Natural killer cell treated with Interleukin-12 subunit alpha and Interleukin-12 subunit beta and Interleukin-15 and Interleukin-18, amount 100 ng/mL, for 72 hours (primary cell): ENCODE data around the gene TSC22D3. TPM values are rescaled to one million over a fixed set of nuclear protein-coding genes. Genes with fewer than 3 reads are reported as not detected.
A peak's percentile ranks its signal among the peaks of the same experiment; 100 is the strongest.

Source experiments
- ATAC-seq, 2 donors: fragments of 150-1000 bp; cut with Tn5 transposase in 1 of 2; sonication (Bioruptor Pico), chemical (Tn5 transposase) in 1 of 2; 2 replicates each; pipeline ENCODE4 v1.10.0; 2021
- DNase-seq: peaks from one replicate; pipeline ENCODE4 v3.0.0; 2022; ENCODE audit warnings: low spot score
- H3K27ac Mint-ChIP-seq, 2 donors: 1 replicate in 1 of 2; 2 replicates in 1 of 2; pipeline ENCODE4 v1.8.0; 2022; ENCODE audit warnings: mixed read lengths in 2 of 2, mild to moderate bottlenecking in 1 of 2, moderate library complexity in 1 of 2
- H3K27me3 Mint-ChIP-seq, 2 donors: 1 replicate in 1 of 2; 2 replicates in 1 of 2; pipeline ENCODE4 v1.8.0; 2022; ENCODE audit warnings: mixed read lengths in 2 of 2
- H3K36me3 Mint-ChIP-seq: one replicate; pipeline ENCODE4 v1.8.0; 2022; ENCODE audit warnings: mixed read lengths
- H3K4me1 Mint-ChIP-seq, 2 donors: 1 replicate in 1 of 2; 2 replicates in 1 of 2; pipeline ENCODE4 v1.8.0; 2022; ENCODE audit warnings: low read depth in 2 of 2, mixed read lengths in 2 of 2, mild to moderate bottlenecking in 1 of 2
- H3K4me3 Mint-ChIP-seq: one replicate; pipeline ENCODE4 v1.8.0; 2022; ENCODE audit warnings: mixed read lengths
- H3K9me3 Mint-ChIP-seq: 2 replicates; pipeline ENCODE4 v1.8.0; 2022; ENCODE audit warnings: mixed read lengths
- total RNA-seq, 2 donors: library from RNA; stranded (reverse); gene quantifications; one replicate each; pipeline ENCODE4 v1.2.3, GENCODE V29; 2022

Gene TSC22D3
- total RNA-seq, 2 donors from 2014 or later, result 8.6 to 20.3 TPM

GRCh38 chrX:107750263-107750662 lies 25.3 kb downstream of the TSC22D3 start:
- peak in 1 of 2 donors; percentile 20 for ATAC-seq
- Mint-ChIP-seq H3K27ac (no peak overlapping the region), H3K4me1 (no peaks in the 10 kb centered on the region), H3K9me3 (no peaks in the 10 kb centered on the region), H3K36me3 (no peaks in the 10 kb centered on the region), H3K27me3 (no peaks in the 10 kb centered on the region), H3K4me3 (no peak overlapping the region)
- peak; percentile 40 for DNase-seq

GRCh38 chrX:107748506-107748905 lies 27.1 kb downstream of the TSC22D3 start:
- Mint-ChIP-seq H3K4me3 (no peak overlapping the region), H3K4me1 (no peaks in the 10 kb centered on the region), H3K9me3 (no peaks in the 10 kb centered on the region), H3K27me3 (no peaks in the 10 kb centered on the region), H3K27ac (no peak overlapping the region), H3K36me3 (no peaks in the 10 kb centered on the region)
- ATAC-seq (no peak), DNase-seq (no peak)

- DNase-seq, result no peak
These were observed 27.9 kb downstream of the TSC22D3 start for GRCh38 chrX:107747596-107748161.

DNA sequence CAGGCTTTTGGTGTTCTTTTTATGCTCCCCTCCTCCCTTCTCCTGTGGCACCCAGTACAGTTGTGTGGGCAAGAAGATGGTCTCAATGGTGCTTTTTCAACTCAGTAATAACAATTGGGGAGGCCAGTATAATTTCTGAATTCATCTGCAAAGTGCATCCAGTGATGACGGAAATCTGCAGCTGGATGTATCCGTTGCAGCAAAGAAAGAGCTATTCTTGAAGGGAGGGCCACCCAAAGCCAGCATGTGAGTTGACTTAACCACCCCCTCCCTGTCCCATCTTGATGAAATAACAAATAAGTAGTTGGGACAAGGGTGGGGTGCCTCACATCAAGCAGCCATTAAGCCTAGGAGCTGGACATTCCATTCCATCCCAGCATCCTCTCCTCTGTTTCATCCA lies 30.7 kb downstream of the TSC22D3 start:
- H3K27ac Mint-ChIP-seq, result no peak overlapping the region
- ATAC-seq, result no peak
- H3K27me3 Mint-ChIP-seq, result no peaks in the 10 kb centered on the region
- no peak for DNase-seq
- H3K36me3 Mint-ChIP-seq, result no peaks in the 10 kb centered on the region
- peaks cover 13 to 22% of the 10 kb centered on the region in 2 donors for H3K4me1 Mint-ChIP-seq
- no peaks in the 10 kb centered on the region for H3K9me3 Mint-ChIP-seq
- no peak overlapping the region for H3K4me3 Mint-ChIP-seq

More at GRCh38 chrX:107747596-107748161, 27.9 kb downstream of the TSC22D3 start:
- H3K4me3 Mint-ChIP-seq, result no peak overlapping the region
- H3K36me3 Mint-ChIP-seq, result no peaks in the 10 kb centered on the region
- no peak overlapping the region for H3K27ac Mint-ChIP-seq
- H3K4me1 Mint-ChIP-seq, result peaks cover 0 to 3% of the 10 kb centered on the region in 2 donors
- no peaks in the 10 kb centered on the region for H3K27me3 Mint-ChIP-seq
- no peaks in the 10 kb centered on the region for H3K9me3 Mint-ChIP-seq
- no peak for ATAC-seq

DNA sequence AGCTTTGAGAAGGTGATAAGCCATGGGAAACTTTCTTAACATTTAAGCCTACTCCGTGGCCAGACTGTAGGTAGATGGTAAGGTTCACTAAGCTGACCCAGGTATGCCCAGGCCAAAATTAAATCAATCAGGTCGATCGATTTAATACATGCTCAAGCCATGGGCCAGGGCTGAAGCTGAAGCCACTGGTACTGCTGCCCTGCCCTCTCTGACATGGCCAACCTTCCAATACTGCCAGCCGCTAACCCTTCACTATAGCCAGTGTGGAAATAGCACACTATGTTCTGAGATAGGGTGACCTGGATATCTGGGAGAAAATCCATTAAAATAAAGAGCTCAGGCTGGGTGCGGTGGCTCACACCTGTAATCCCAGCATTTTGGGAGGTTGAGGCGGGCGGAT lies 31.6 kb downstream of the TSC22D3 start:
- DNase-seq (no peak), ATAC-seq (no peak)
- no peak overlapping the region for H3K27ac Mint-ChIP-seq
- no peaks in the 10 kb centered on the region for H3K9me3 Mint-ChIP-seq
- no peak overlapping the region for H3K4me3 Mint-ChIP-seq
- H3K36me3 Mint-ChIP-seq, result no peaks in the 10 kb centered on the region
- no peaks in the 10 kb centered on the region for H3K27me3 Mint-ChIP-seq
- peaks cover 13 to 25% of the 10 kb centered on the region in 2 donors for H3K4me1 Mint-ChIP-seq

GRCh38 chrX:107742700-107743191 lies 32.8 kb downstream of the TSC22D3 start:
- H3K27me3 Mint-ChIP-seq, result no peaks in the 10 kb centered on the region
- H3K36me3 Mint-ChIP-seq, result no peaks in the 10 kb centered on the region
- peak overlapping the region; percentile 73 for H3K4me3 Mint-ChIP-seq
- DNase-seq, result no peak
- peak overlapping the region; percentile 81 to 95 for H3K27ac Mint-ChIP-seq
- H3K9me3 Mint-ChIP-seq, result no peaks in the 10 kb centered on the region
- H3K4me1 Mint-ChIP-seq, result peaks cover 13 to 28% of the 10 kb centered on the region in 2 donors
- ATAC-seq, result no peak

DNA sequence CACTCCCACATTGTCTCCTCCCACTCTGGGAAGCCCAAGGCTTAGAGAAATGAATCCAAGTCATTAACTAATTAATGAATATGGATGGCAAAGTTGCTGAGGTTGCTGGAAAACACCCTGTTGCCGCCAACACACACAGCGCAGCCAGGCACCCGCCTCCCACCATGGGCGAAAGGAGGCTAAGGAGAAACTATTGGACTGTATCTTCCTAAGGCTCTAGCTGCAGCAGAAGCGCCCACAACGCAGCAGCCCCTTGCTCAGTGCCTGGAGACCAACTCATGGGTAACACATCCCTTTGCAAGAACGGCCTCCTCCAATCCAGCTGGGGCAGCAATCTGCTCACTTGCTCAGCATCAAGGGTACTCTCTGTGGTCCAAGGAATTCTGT lies 34.2 kb downstream of the TSC22D3 start:
- ATAC-seq (no peak), DNase-seq (no peak)
- Mint-ChIP-seq H3K36me3 (no peaks in the 10 kb centered on the region), H3K9me3 (no peaks in the 10 kb centered on the region), H3K4me1 (peaks cover 13 to 28% of the 10 kb centered on the region in 2 donors), H3K4me3 (peak overlapping the region; percentile 73), H3K27me3 (no peaks in the 10 kb centered on the region), H3K27ac (peak overlapping the region; percentile 81 to 95)

GRCh38 chrX:107739541-107739940 lies 36.0 kb downstream of the TSC22D3 start:
- no peak for DNase-seq
- Mint-ChIP-seq H3K4me3 (no peak overlapping the region), H3K9me3 (no peaks in the 10 kb centered on the region), H3K4me1 (peaks cover 13 to 28% of the 10 kb centered on the region in 2 donors), H3K36me3 (no peaks in the 10 kb centered on the region), H3K27ac (no peak overlapping the region), H3K27me3 (no peaks in the 10 kb centered on the region)
- ATAC-seq, result no peak

- peaks cover 13 to 28% of the 10 kb centered on the region in 2 donors for H3K4me1 Mint-ChIP-seq
- H3K27ac Mint-ChIP-seq, result no peak overlapping the region
- H3K27me3 Mint-ChIP-seq, result no peaks in the 10 kb centered on the region
- DNase-seq (no peak), ATAC-seq (no peak)
- no peaks in the 10 kb centered on the region for H3K36me3 Mint-ChIP-seq
- no peaks in the 10 kb centered on the region for H3K9me3 Mint-ChIP-seq
- H3K4me3 Mint-ChIP-seq, result no peak overlapping the region
These were observed 36.8 kb downstream of the TSC22D3 start for GRCh38 chrX:107738768-107739167.

DNA sequence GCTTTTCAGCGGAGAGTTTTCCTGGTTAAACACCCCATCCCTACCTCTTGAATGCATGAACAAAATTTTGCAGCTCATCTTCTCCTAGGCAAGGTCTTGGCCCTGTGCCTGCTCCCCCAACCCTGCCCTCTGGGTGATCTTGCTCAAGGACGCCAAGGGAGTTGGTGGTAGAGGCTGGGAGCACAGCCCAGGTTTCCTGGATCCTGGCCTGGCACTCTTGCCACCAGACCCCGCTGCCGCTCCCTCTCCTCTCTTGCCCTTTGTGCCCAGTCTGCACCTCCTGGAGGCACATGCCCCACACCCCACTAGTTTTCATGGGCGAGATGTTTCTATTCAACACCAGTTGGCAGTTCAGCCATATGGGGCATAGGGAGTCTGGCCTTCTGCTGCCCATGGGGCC lies 37.3 kb downstream of the TSC22D3 start:
- Mint-ChIP-seq H3K27me3 (no peaks in the 10 kb centered on the region), H3K9me3 (no peaks in the 10 kb centered on the region), H3K4me1 (peaks cover 13 to 31% of the 10 kb centered on the region in 2 donors), H3K36me3 (no peaks in the 10 kb centered on the region), H3K4me3 (no peak overlapping the region), H3K27ac (no peak overlapping the region)
- DNase-seq (no peak), ATAC-seq (no peak)

GRCh38 chrX:107736781-107737531 lies 38.6 kb downstream of the TSC22D3 start:
- DNase-seq (no peak), ATAC-seq (no peak)
- peak overlapping the region in 1 of 2 donors; percentile 22 for H3K27ac Mint-ChIP-seq
- no peaks in the 10 kb centered on the region for H3K36me3 Mint-ChIP-seq
- H3K4me1 Mint-ChIP-seq, result peaks cover 6 to 26% of the 10 kb centered on the region in 2 donors
- H3K27me3 Mint-ChIP-seq, result peaks cover 0 to 4% of the 10 kb centered on the region in 2 donors
- H3K4me3 Mint-ChIP-seq, result no peak overlapping the region
- no peaks in the 10 kb centered on the region for H3K9me3 Mint-ChIP-seq

DNA sequence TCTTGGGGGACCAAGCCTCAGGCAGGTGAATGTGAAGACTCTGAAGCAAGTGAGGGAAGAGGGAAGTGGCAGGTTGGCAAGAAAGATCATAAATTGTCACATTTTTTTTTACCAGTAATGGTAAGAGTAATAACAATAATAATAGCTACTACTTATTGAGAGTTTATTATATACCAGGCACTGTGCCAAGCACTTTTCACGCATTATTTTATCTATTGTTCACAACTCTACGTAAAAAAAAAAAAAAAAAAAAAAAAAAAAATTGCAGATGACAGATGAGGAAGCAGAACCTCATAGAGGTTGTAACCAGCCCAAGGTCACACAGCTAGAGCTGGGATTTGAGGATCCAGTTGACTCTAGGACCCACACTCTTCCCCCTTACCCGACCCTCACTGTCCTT lies 40.9 kb downstream of the TSC22D3 start:
- Mint-ChIP-seq H3K27ac (no peak overlapping the region), H3K4me1 (peaks cover 0 to 14% of the 10 kb centered on the region in 2 donors), H3K4me3 (no peak overlapping the region), H3K9me3 (no peaks in the 10 kb centered on the region), H3K36me3 (no peaks in the 10 kb centered on the region), H3K27me3 (peaks cover 0 to 4% of the 10 kb centered on the region in 2 donors)
- DNase-seq (no peak), ATAC-seq (no peak)

DNA sequence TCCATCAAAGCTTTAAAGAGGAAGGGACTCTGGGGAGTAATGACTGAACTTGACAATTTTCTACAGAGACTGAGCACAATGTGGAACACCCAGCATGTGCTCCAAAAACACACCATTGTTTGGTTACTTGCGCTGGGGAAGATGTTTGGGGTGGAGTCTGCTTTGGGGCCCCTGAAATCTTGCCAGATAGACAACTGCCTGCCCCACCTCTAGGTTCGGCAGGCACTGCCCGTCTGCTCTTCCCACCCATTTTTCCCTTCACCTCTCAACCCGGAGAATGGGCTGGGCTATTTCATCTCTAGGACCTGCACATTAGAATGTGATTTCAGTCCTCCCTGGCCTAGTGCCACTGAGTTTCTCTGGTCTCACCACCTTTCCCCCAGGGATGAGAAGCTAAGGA lies 41.9 kb downstream of the TSC22D3 start:
- Mint-ChIP-seq H3K27me3 (peaks cover 0 to 4% of the 10 kb centered on the region in 2 donors), H3K4me3 (no peak overlapping the region), H3K27ac (no peak overlapping the region), H3K4me1 (peaks cover 0 to 8% of the 10 kb centered on the region in 2 donors), H3K9me3 (no peaks in the 10 kb centered on the region), H3K36me3 (no peaks in the 10 kb centered on the region)
- DNase-seq (no peak), ATAC-seq (no peak)

- no peaks in the 10 kb centered on the region for H3K36me3 Mint-ChIP-seq
- no peak overlapping the region for H3K27ac Mint-ChIP-seq
- H3K27me3 Mint-ChIP-seq, result peaks cover 0 to 4% of the 10 kb centered on the region in 2 donors
- ATAC-seq (no peak), DNase-seq (no peak)
- H3K9me3 Mint-ChIP-seq, result no peaks in the 10 kb centered on the region
- no peak overlapping the region for H3K4me3 Mint-ChIP-seq
- peaks cover 0 to 7% of the 10 kb centered on the region in 2 donors for H3K4me1 Mint-ChIP-seq
These were observed 43.6 kb downstream of the TSC22D3 start for GRCh38 chrX:107731831-107732502.
